PC-9 (cell line): ENCODE data around the gene UBAC1. TPM values are rescaled to one million over a fixed set of nuclear protein-coding genes. Genes with fewer than 3 reads are reported as not detected.

ENCODE experiments used
- BruUV-seq: library from RNA; stranded (reverse); fragments of 400-500 nt; replicated peaks from 2 replicates; lab custom pipeline; 2021; lab: Mats Ljungman, UMichigan
- CTCF ChIA-PET: fragments of 300-600 bp; sonication (Branson Sonifier 250); formaldehyde crosslinking; loops from one replicate; lab custom pipeline; 2022; ENCODE audit warnings: antibody characterized with exemption; lab: Charles Lee
- POLR2A ChIA-PET: fragments of 300-600 bp; sonication (Branson Sonifier 250); formaldehyde crosslinking; loops from one replicate; lab custom pipeline; 2022; ENCODE audit warnings: antibody characterized with exemption; ENCODE audit not compliant: unreplicated experiment; lab: Charles Lee
- DNase-seq, 2 experiments: peaks; one replicate each; pipeline versions ENCODE4 v3.0.0 to v3.0.0-alpha.2; 2015 to 2022; ENCODE audit warnings: mixed read lengths in 1 of 2
- H2AFZ ChIP-seq: fragments of 200-600 bp; sonication (generic); 2 replicates; pipeline ENCODE4 v1.8.1; 2017; ENCODE audit warnings: antibody characterized with exemption
- H3F3A ChIP-seq: fragments of 200-600 bp; sonication (generic); 2 replicates; pipeline ENCODE4 v1.8.1; 2017; ENCODE audit warnings: antibody characterized with exemption, mild to moderate bottlenecking, low read depth; ENCODE audit not compliant: insufficient read depth
- H3K27ac ChIP-seq: fragments of 200-600 bp; sonication (generic); 2 replicates; pipeline ENCODE4 v1.6.1; 2016; ENCODE audit warnings: mixed run types
- H3K27me3 ChIP-seq: fragments of 200-600 bp; sonication (generic); 2 replicates; pipeline ENCODE4 v1.6.1; 2016; ENCODE audit warnings: low read depth, mixed run types; ENCODE audit not compliant: insufficient read depth
- H3K36me3 ChIP-seq: fragments of 200-600 bp; sonication (generic); 2 replicates; pipeline ENCODE4 v1.6.1; 2016; ENCODE audit warnings: low read depth, mixed run types
- H3K4me1 ChIP-seq: fragments of 200-600 bp; sonication (generic); replicated peaks from 2 replicates; pipeline ENCODE4 v1.6.1; 2016; ENCODE audit warnings: mixed run types; ENCODE audit not compliant: insufficient read depth
- H3K4me2 ChIP-seq: fragments of 200-600 bp; sonication (generic); 2 replicates; pipeline ENCODE4 v1.6.1; 2017; ENCODE audit warnings: mixed run types
- H3K4me3 ChIP-seq: fragments of 200-600 bp; sonication (generic); 2 replicates; pipeline ENCODE4 v1.6.1; 2016; ENCODE audit warnings: mixed run types
- H3K79me2 ChIP-seq: fragments of 200-600 bp; sonication (generic); 2 replicates; pipeline ENCODE4 v1.6.1; 2017; ENCODE audit warnings: low read depth, mixed run types
- H3K9me2 ChIP-seq: fragments of 200-600 bp; sonication (generic); 2 replicates; pipeline ENCODE4 v1.8.1; 2017; ENCODE audit warnings: mild to moderate bottlenecking; ENCODE audit not compliant: insufficient read depth
- H3K9me3 ChIP-seq: fragments of 200-600 bp; sonication (generic); 2 replicates; pipeline ENCODE4 v1.8.1; 2016; ENCODE audit warnings: low read depth; ENCODE audit not compliant: insufficient read depth
- H4K20me1 ChIP-seq: fragments of 200-600 bp; sonication (generic); 2 replicates; pipeline ENCODE4 v1.8.1; 2017; ENCODE audit not compliant: insufficient read depth
- CTCF ChIP-seq: fragments of 200-600 bp; sonication (generic); conservative IDR thresholded peaks from 2 replicates; pipeline ENCODE4 v1.6.1; 2017; ENCODE audit warnings: mixed run types, antibody characterized with exemption, mild to moderate bottlenecking, moderate library complexity
- EZH2 ChIP-seq: fragments of 200-600 bp; sonication (generic); IDR thresholded peaks from 2 replicates; pipeline ENCODE4 v1.8.0; 2017; ENCODE audit warnings: antibody characterized with exemption, low read depth
- intact Hi-C: fragments of 100-400 bp; cut with micrococcal nuclease; formaldehyde crosslinking; loops from one replicate; pipeline ENCODE4 v1.10.0; 2022; ENCODE audit not compliant: unreplicated experiment
- total RNA-seq: library from RNA; stranded (reverse); gene quantifications from 2 replicates; pipeline ENCODE4 v1.2.3, GENCODE V29; 2021

Gene UBAC1
- total RNA-seq, 1 experiment from 2014 or later: 27.6 TPM

GRCh38 chr9:135985459-135985774, 24.2 kb upstream of the UBAC1 start:
- Histone ChIP-seq H2AFZ (no peak overlapping the region), H3K27me3 (no peaks in the 10 kb centered on the region), H3K27ac (no peak overlapping the region), H3K36me3 (no peaks in the 10 kb centered on the region), H3K4me1 (no peaks in the 10 kb centered on the region), H3K9me3 (no peaks in the 10 kb centered on the region), H3F3A (no peaks in the 10 kb centered on the region), H3K4me3 (no peak overlapping the region), H3K79me2 (no peaks in the 10 kb centered on the region), H4K20me1 (no peaks in the 10 kb centered on the region), H3K4me2 (no peak overlapping the region), H3K9me2 (no peaks in the 10 kb centered on the region)
- ChIA-PET CTCF (interaction anchor here (0.6 kb wide), 1 partner anchor 364 kb away, joined by 3 read pairs; no protein-coding TSS in a partner anchor), POLR2A (no interaction called here)
- BruUV-seq: no TSS peak
- intact Hi-C loops: no loop called here
- no peak for TF ChIP-seq EZH2
- no peak for DNase-seq

- Histone ChIP-seq H3K27me3 (no peaks in the 10 kb centered on the region), H3K9me3 (no peaks in the 10 kb centered on the region), H3K27ac (no peak overlapping the region), H3K36me3 (no peaks in the 10 kb centered on the region), H3K4me2 (no peak overlapping the region), H3K4me1 (no peaks in the 10 kb centered on the region), H4K20me1 (no peaks in the 10 kb centered on the region), H3K79me2 (no peaks in the 10 kb centered on the region), H3K9me2 (no peaks in the 10 kb centered on the region), H3F3A (no peaks in the 10 kb centered on the region), H3K4me3 (no peak overlapping the region), H2AFZ (no peak overlapping the region)
- TF ChIP-seq EZH2: no peak
- TF ChIP-seq CTCF: no peak
- no TSS peak for BruUV-seq
- ChIA-PET POLR2A (no interaction called here), CTCF (no interaction called here)
- DNase-seq: no peak
- intact Hi-C loops: no loop called here
These were observed 23.0 kb upstream of the UBAC1 start for GRCh38 chr9:135984072-135984710.

- no peaks in the 10 kb centered on the region for H4K20me1 ChIP-seq
- no peaks in the 10 kb centered on the region for H3F3A ChIP-seq
- no peak overlapping the region for H3K27ac ChIP-seq
- no peaks in the 10 kb centered on the region for H3K4me1 ChIP-seq
- no peaks in the 10 kb centered on the region for H3K9me3 ChIP-seq
- no peaks in the 10 kb centered on the region for H3K9me2 ChIP-seq
- H3K79me2 ChIP-seq: no peaks in the 10 kb centered on the region
- no peak overlapping the region for H3K4me2 ChIP-seq
- ChIA-PET CTCF (no interaction called here), POLR2A (interaction anchor here (0.8 kb wide), 1 partner anchor 1770 kb away, joined by 4 read pairs; no protein-coding TSS in a partner anchor)
- TF ChIP-seq CTCF (no peak), EZH2 (no peak)
- H2AFZ ChIP-seq: no peak overlapping the region
- BruUV-seq: no TSS peak
- no peaks in the 10 kb centered on the region for H3K27me3 ChIP-seq
- no peaks in the 10 kb centered on the region for H3K36me3 ChIP-seq
- intact Hi-C loops: no loop called here
- H3K4me3 ChIP-seq: no peak overlapping the region
- no peak for DNase-seq
These were observed 22.3 kb upstream of the UBAC1 start for GRCh38 chr9:135983208-135984071.
